Mesenchymal stem cell (in vitro differentiated cells and primary cell): ENCODE measurements around the gene SLC39A13.

Source experiments
- DNase-seq: peaks from one replicate; pipeline ENCODE4 v3.0.0-alpha.2; 2013
- H2AFZ ChIP-seq: one replicate; pipeline ENCODE4 v1.6.1; 2013; ENCODE audit warnings: low read depth, mild to moderate bottlenecking, control low read depth, inconsistent platforms, low read length, moderate library complexity
- H2AK5ac ChIP-seq: 2 replicates; pipeline ENCODE4 v1.6.1; 2013; ENCODE audit warnings: low read length, moderate library complexity, mild to moderate bottlenecking, inconsistent platforms; ENCODE audit not compliant: severe bottlenecking
- H2BK120ac ChIP-seq: one replicate; pipeline ENCODE4 v1.6.1; 2013; ENCODE audit warnings: low read depth, mild to moderate bottlenecking, inconsistent platforms, low read length, moderate library complexity
- H2BK12ac ChIP-seq, 2 experiments: one replicate each; pipeline ENCODE4 v1.6.1; 2013; ENCODE audit warnings: inconsistent platforms in 2 of 2, low read length in 2 of 2, mild to moderate bottlenecking in 2 of 2, moderate library complexity in 2 of 2, control low read depth in 1 of 2
- H2BK15ac ChIP-seq: one replicate; pipeline ENCODE4 v1.6.1; 2013; ENCODE audit warnings: mild to moderate bottlenecking, low read depth, inconsistent platforms; ENCODE audit not compliant: poor library complexity, severe bottlenecking
- H2BK5ac ChIP-seq: 2 replicates; pipeline ENCODE4 v1.6.1; 2013; ENCODE audit warnings: low read depth, mild to moderate bottlenecking, low read length, control low read depth, inconsistent platforms; ENCODE audit not compliant: poor library complexity, severe bottlenecking
- H3K14ac ChIP-seq, 2 experiments: one replicate each; pipeline ENCODE4 v1.6.1; 2013; ENCODE audit warnings: inconsistent platforms in 2 of 2, low read length in 2 of 2, control low read depth in 1 of 2, mild to moderate bottlenecking in 1 of 2, moderate library complexity in 1 of 2
- H3K18ac ChIP-seq, 2 experiments: one replicate each; pipeline ENCODE4 v1.6.1; 2013; ENCODE audit warnings: inconsistent platforms in 2 of 2, low read length in 2 of 2, control low read depth in 1 of 2, low read depth in 1 of 2, mild to moderate bottlenecking in 1 of 2
- H3K23ac ChIP-seq, 2 experiments: one replicate each; pipeline ENCODE4 v1.6.1; 2013; ENCODE audit warnings: inconsistent platforms in 2 of 2, low read length in 2 of 2, mild to moderate bottlenecking in 2 of 2, moderate library complexity in 2 of 2, control low read depth in 1 of 2
- H3K27ac ChIP-seq: 2 replicates; pipeline ENCODE4 v1.5.1; 2013; ENCODE audit warnings: mild to moderate bottlenecking, moderate library complexity, low read length, control low read depth, inconsistent platforms; ENCODE audit not compliant: poor library complexity, severe bottlenecking
- H3K27me3 ChIP-seq, 2 experiments: 2 replicates each; pipeline versions ENCODE4 v1.6.1 to v1.7.0; 2013; ENCODE audit warnings: low read length in 2 of 2, mild to moderate bottlenecking in 2 of 2, moderate library complexity in 2 of 2, control low read depth in 1 of 2, inconsistent platforms in 1 of 2; ENCODE audit not compliant: control insufficient read depth in 1 of 2, insufficient read depth in 1 of 2
- H3K36me3 ChIP-seq, 2 experiments: 2 replicates each; pipeline versions ENCODE4 v1.6.1 to v1.7.0; 2013; ENCODE audit warnings: low read length in 2 of 2, control low read depth in 1 of 2, inconsistent platforms in 1 of 2, low read depth in 1 of 2, mild to moderate bottlenecking in 1 of 2; ENCODE audit not compliant: insufficient read depth in 2 of 2, control insufficient read depth in 1 of 2
- H3K4ac ChIP-seq, 2 experiments: one replicate each; pipeline ENCODE4 v1.6.1; 2013; ENCODE audit warnings: inconsistent platforms in 2 of 2, low read length in 2 of 2, mild to moderate bottlenecking in 2 of 2, moderate library complexity in 2 of 2, control low read depth in 1 of 2, low read depth in 1 of 2
- H3K4me1 ChIP-seq: 2 replicates; pipeline ENCODE4 v1.6.1; 2013; ENCODE audit warnings: low read depth, low read length, control low read depth; ENCODE audit not compliant: control insufficient read depth, insufficient read depth
- H3K4me2 ChIP-seq: 2 replicates; pipeline ENCODE4 v1.6.1; 2013; ENCODE audit warnings: low read length, mild to moderate bottlenecking, inconsistent platforms; ENCODE audit not compliant: poor library complexity, severe bottlenecking
- H3K4me3 ChIP-seq, 2 experiments: 2 replicates each; pipeline versions ENCODE4 v1.5.1 to v1.7.0; 2013; ENCODE audit warnings: low read length in 2 of 2, mild to moderate bottlenecking in 2 of 2, control low read depth in 1 of 2, low read depth in 1 of 2; ENCODE audit not compliant: insufficient read depth in 1 of 2
- H3K79me1 ChIP-seq: replicated peaks from 2 replicates; pipeline ENCODE4 v1.6.1; 2013; ENCODE audit warnings: mild to moderate bottlenecking, control low read depth, low read length, inconsistent platforms; ENCODE audit not compliant: poor library complexity, severe bottlenecking
- H3K9ac ChIP-seq: 2 replicates; pipeline ENCODE4 v1.7.0; 2013; ENCODE audit warnings: mild to moderate bottlenecking, low read length, moderate library complexity
- H3K9me3 ChIP-seq: 2 replicates; pipeline ENCODE4 v1.7.0; 2013; ENCODE audit warnings: mild to moderate bottlenecking, low read length; ENCODE audit not compliant: control insufficient read depth
- H4K8ac ChIP-seq: one replicate; pipeline ENCODE4 v1.6.1; 2013; ENCODE audit warnings: inconsistent platforms, mild to moderate bottlenecking, low read length, moderate library complexity
- H4K91ac ChIP-seq: one replicate; pipeline ENCODE4 v1.6.1; 2013; ENCODE audit warnings: mild to moderate bottlenecking, low read length, inconsistent platforms
- WGBS: methylation state at CpG from one replicate; pipeline ENCODE4 v1.1.7; 2013; ENCODE audit warnings: mixed read lengths; 5-methylcytosine and 5-hydroxymethylcytosine counted together

The SLC39A13 gene

DNA sequence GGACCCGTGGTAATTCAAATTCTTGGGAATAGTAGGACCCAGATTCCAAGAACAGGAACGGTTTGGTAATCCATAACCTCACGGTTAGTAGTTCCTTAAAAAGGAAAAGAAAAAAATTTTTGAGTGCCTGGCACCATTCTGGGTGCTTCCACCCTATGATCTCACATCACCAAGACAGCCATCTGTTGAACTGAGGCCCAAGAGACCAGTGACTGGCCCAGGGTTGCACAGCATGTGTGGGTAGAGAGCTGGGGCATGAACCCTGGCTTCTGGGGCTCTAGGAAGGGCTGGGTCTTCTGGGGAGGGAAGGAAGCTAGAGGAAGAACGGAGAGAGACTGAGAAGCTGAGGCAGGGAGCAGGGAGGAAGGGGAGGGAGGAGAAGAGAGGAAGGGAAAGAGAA lies 25.3 kb upstream of the SLC39A13 start:
- H3K9me3 ChIP-seq = no peaks in the 10 kb centered on the region
- H2BK120ac ChIP-seq = no peak overlapping the region
- H3K4me3 ChIP-seq = no peak overlapping the region
- no peak overlapping the region for H2AK5ac ChIP-seq
- WGBS = 81% methylated on average over 3 of the region's 4 CpGs
- no peak overlapping the region for H3K18ac ChIP-seq
- H3K36me3 ChIP-seq = no peaks in the 10 kb centered on the region
- no peak overlapping the region for H4K8ac ChIP-seq
- H2AFZ ChIP-seq = no peak overlapping the region
- H3K4me2 ChIP-seq = no peak overlapping the region
- no peak overlapping the region for H2BK15ac ChIP-seq
- no peak overlapping the region for H3K14ac ChIP-seq
- H3K23ac ChIP-seq = no peak overlapping the region
- no peak overlapping the region for H4K91ac ChIP-seq
- H3K4ac ChIP-seq = no peak overlapping the region
- no peak overlapping the region for H3K27ac ChIP-seq
- no peak overlapping the region for H2BK5ac ChIP-seq
- no peaks in the 10 kb centered on the region for H3K79me1 ChIP-seq
- peaks cover 4 to 7% of the 10 kb centered on the region in 2 experiments for H3K27me3 ChIP-seq
- H3K9ac ChIP-seq = no peak overlapping the region
- no peak overlapping the region for H2BK12ac ChIP-seq
- no peaks in the 10 kb centered on the region for H3K4me1 ChIP-seq
- no peak for DNase-seq

DNA sequence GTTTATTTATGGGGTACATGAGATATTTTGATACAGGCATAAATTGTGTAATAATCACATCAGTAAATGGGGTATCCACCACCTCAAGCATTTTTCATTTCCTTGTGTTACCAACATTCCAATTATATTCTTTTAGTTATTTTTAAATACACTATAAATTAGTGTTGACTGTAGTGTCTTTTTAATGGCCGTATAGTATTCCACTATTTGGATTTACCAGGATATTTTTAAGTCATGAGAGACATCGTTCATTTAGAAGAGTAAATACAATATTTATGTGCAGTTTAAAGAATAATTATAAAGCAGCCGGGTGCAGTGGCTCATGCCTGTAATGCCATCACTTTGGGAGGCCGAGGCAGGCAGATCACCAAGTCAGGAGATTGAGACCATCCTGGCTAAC lies 23.9 kb upstream of the SLC39A13 start:
- Histone ChIP-seq H3K27me3 (peaks cover 0 to 4% of the 10 kb centered on the region in 2 experiments), H4K8ac (no peak overlapping the region), H2AK5ac (no peak overlapping the region), H2BK12ac (no peak overlapping the region), H4K91ac (no peak overlapping the region), H3K14ac (no peak overlapping the region), H2BK15ac (no peak overlapping the region), H3K18ac (no peak overlapping the region), H3K9ac (no peak overlapping the region), H3K23ac (no peak overlapping the region), H2BK5ac (no peak overlapping the region), H3K4me2 (no peak overlapping the region), H3K36me3 (no peaks in the 10 kb centered on the region), H3K4me3 (no peak overlapping the region), H3K79me1 (no peaks in the 10 kb centered on the region), H3K4ac (no peak overlapping the region), H2AFZ (no peak overlapping the region), H3K9me3 (no peaks in the 10 kb centered on the region), H3K27ac (no peak overlapping the region), H3K4me1 (no peaks in the 10 kb centered on the region), H2BK120ac (no peak overlapping the region)
- no peak for DNase-seq
- WGBS = 91% methylated on average over 3 of the region's 4 CpGs

DNA sequence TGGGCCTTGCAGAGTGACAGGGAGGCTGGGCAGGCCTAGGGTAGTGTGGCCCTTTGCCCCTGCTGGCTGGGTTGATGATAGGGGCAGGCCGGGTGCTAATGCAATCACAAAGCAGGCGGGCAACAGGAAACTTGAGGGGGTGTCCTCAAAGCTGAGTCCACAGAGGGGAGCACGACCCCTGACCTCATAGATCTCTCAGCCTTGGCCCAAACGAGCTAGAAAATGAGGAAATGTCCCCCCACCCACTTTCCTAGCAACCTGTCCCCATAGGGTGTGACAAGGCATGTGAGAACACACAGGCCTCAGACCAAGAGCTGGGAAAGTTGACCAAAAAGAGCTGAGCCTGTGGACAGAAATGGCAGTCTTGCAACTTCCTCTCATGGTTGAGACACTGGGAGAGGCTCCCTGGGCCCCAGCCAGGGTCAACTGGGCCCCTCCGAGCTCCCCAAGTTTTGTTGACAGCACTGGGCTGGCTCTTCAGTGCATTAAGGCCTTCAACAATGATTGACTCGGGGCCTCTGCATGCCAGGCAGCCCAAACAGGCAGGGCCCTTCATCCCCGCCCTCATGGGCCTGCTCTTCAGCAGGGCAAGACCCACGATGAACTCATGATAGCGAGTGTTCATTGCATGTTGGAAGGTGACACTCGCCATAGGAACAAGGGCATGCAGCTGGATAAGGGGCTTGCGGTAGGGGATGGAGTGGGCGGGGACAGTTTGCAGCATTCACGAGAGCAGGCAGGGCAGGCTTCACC lies 20.3 kb upstream of the SLC39A13 start:
- Histone ChIP-seq H4K8ac (no peak overlapping the region), H2BK12ac (no peak overlapping the region), H3K18ac (no peak overlapping the region), H2AK5ac (no peak overlapping the region), H3K27me3 (no peaks in the 10 kb centered on the region), H3K9ac (no peak overlapping the region), H3K14ac (no peak overlapping the region), H3K23ac (no peak overlapping the region), H3K4me3 (no peak overlapping the region), H3K4me1 (peaks cover 10% of the 10 kb centered on the region), H4K91ac (no peak overlapping the region), H2BK15ac (no peak overlapping the region), H3K9me3 (no peaks in the 10 kb centered on the region), H2BK120ac (no peak overlapping the region), H3K36me3 (no peaks in the 10 kb centered on the region), H2AFZ (no peak overlapping the region), H3K4ac (no peak overlapping the region), H3K79me1 (no peaks in the 10 kb centered on the region), H2BK5ac (no peak overlapping the region), H3K4me2 (no peak overlapping the region), H3K27ac (no peak overlapping the region)
- DNase-seq = no peak
- 84% methylated on average over 13 of the region's 13 CpGs for WGBS

DNA sequence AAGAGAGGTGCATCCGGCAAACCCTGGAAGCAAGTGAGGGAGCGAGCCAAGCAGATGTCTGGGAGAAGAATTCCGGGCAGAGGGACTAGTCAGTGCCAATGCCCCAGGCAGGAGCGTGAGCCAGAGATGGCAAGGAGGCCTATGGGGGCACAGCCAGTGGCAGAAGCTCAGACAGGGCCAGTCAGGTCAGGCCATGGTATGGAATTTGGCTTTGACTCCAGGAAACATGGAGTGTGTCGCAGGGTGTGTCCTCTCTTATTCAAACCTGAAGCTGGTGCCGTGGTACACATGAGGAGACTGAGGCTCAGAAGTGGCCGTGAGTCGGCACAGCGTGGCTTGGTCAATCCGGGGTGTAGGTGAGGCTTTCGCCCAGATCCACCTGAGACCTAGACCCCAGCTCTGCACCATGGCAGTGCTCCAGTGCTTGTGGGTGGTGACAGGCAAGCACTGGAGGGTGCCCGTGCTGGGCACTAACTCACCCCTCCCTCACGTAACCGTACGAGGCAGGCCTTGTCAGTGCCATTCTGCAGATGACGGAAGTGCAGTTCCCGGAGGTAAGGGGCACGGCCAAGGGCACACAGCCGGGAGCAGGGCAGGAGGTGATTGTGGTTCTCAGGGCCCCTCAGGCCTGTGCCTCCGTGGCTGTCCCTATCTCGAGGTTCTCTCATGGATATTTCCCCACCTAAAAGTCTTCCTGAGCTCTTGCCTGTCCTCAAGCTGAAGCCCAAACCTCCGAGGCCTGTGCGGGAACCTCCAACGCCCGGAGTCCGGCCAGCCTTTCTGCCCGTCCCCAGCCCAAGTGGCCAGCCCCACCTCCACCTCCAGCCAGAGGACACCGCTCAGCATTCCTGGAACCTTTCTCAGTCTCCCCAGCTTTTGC lies 19.5 kb upstream of the SLC39A13 start:
- no peaks in the 10 kb centered on the region for H3K27me3 ChIP-seq
- no peaks in the 10 kb centered on the region for H3K9me3 ChIP-seq
- DNase-seq = no peak
- no peak overlapping the region for H3K4me2 ChIP-seq
- 91% methylated on average over 28 of the region's 28 CpGs for WGBS
- no peak overlapping the region for H3K9ac ChIP-seq
- H4K91ac ChIP-seq = no peak overlapping the region
- no peak overlapping the region for H3K4ac ChIP-seq
- no peak overlapping the region for H4K8ac ChIP-seq
- no peak overlapping the region for H2BK15ac ChIP-seq
- no peak overlapping the region for H3K23ac ChIP-seq
- no peak overlapping the region for H2BK5ac ChIP-seq
- H3K18ac ChIP-seq = no peak overlapping the region
- H2AK5ac ChIP-seq = no peak overlapping the region
- no peaks in the 10 kb centered on the region for H3K79me1 ChIP-seq
- H3K14ac ChIP-seq = no peak overlapping the region
- H3K36me3 ChIP-seq = no peaks in the 10 kb centered on the region
- H2BK12ac ChIP-seq = no peak overlapping the region
- H2AFZ ChIP-seq = no peak overlapping the region
- H2BK120ac ChIP-seq = no peak overlapping the region
- no peak overlapping the region for H3K27ac ChIP-seq
- peaks cover 18% of the 10 kb centered on the region for H3K4me1 ChIP-seq
- no peak overlapping the region for H3K4me3 ChIP-seq
